GM12878 (cell line): ENCODE measurements around the gene UBE2QL1.

Source experiments
- CTCF ChIP-seq, 3 experiments: IDR thresholded peaks in 2 of 3; conservative IDR thresholded peaks in 1 of 3; 2 replicates each; pipeline ENCODE4 v1.5.1; 2011; ENCODE audit warnings: low read depth in 3 of 3, low read length in 3 of 3, mild to moderate bottlenecking in 3 of 3, control low read depth in 2 of 3, moderate library complexity in 2 of 3, inconsistent platforms in 1 of 3, mixed read lengths in 1 of 3; ENCODE audit not compliant: control insufficient read depth in 2 of 3, insufficient read depth in 1 of 3; ENCODE audit errors: extremely low read depth in 1 of 3
- EGR1 ChIP-seq, 2 experiments: IDR thresholded peaks; 1 replicate in 1 of 2; 2 replicates in 1 of 2; pipeline ENCODE4 v1.6.1; 2011 to 2012; ENCODE audit warnings: low read depth in 2 of 2, low read length in 2 of 2, borderline replicate concordance in 1 of 2, mild to moderate bottlenecking in 1 of 2, moderate library complexity in 1 of 2
- JUND ChIP-seq: IDR thresholded peaks from 2 replicates; pipeline ENCODE4 v1.6.1; 2012; ENCODE audit warnings: low read depth, mild to moderate bottlenecking, low read length, improper control_type of control experiment, moderate library complexity
- POLR2A ChIP-seq: IDR thresholded peaks from 2 replicates; pipeline ENCODE4 v1.6.1; 2011; ENCODE audit warnings: low read depth, mild to moderate bottlenecking, low read length
- REST ChIP-seq: IDR thresholded peaks from 2 replicates; pipeline ENCODE4 v1.6.1; 2012; ENCODE audit warnings: mild to moderate bottlenecking, low read depth, low read length
- USF2 ChIP-seq: IDR thresholded peaks from 2 replicates; pipeline ENCODE4 v1.6.1; 2011; ENCODE audit warnings: low read depth, low read length, improper control_type of control experiment, borderline replicate concordance
- TF ChIP-seq, protein P1 (sequence below): fragments of 150-350 bp; IDR thresholded peaks from 2 replicates; pipeline ENCODE4 v1.6.1; 2016; ENCODE audit warnings: low read depth, low read length

- no peak for TF ChIP-seq JUND
- no peak for TF ChIP-seq USF2
- TF ChIP-seq, protein P1, sequence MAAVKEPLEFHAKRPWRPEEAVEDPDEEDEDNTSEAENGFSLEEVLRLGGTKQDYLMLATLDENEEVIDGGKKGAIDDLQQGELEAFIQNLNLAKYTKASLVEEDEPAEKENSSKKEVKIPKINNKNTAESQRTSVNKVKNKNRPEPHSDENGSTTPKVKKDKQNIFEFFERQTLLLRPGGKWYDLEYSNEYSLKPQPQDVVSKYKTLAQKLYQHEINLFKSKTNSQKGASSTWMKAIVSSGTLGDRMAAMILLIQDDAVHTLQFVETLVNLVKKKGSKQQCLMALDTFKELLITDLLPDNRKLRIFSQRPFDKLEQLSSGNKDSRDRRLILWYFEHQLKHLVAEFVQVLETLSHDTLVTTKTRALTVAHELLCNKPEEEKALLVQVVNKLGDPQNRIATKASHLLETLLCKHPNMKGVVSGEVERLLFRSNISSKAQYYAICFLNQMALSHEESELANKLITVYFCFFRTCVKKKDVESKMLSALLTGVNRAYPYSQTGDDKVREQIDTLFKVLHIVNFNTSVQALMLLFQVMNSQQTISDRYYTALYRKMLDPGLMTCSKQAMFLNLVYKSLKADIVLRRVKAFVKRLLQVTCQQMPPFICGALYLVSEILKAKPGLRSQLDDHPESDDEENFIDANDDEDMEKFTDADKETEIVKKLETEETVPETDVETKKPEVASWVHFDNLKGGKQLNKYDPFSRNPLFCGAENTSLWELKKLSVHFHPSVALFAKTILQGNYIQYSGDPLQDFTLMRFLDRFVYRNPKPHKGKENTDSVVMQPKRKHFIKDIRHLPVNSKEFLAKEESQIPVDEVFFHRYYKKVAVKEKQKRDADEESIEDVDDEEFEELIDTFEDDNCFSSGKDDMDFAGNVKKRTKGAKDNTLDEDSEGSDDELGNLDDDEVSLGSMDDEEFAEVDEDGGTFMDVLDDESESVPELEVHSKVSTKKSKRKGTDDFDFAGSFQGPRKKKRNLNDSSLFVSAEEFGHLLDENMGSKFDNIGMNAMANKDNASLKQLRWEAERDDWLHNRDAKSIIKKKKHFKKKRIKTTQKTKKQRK, result no peak
- TF ChIP-seq POLR2A, result no peak
- no peak for TF ChIP-seq CTCF (IDR thresholded peaks at IDR 0.05 in 2 of 3, conservative IDR thresholded peaks at IDR 0.05 in 1 of 3; ENCODE audit: control insufficient read depth in 2 of 3, extremely low read depth in 1 of 3, insufficient read depth in 1 of 3, low read depth in 3 of 3, low read length in 3 of 3)
- TF ChIP-seq REST, result no peak
- TF ChIP-seq EGR1 (IDR thresholded peaks at IDR 0.05; ENCODE audit: borderline replicate concordance in 1 of 2, low read depth in 2 of 2, low read length in 2 of 2), result no peak
Measured at GRCh38 chr5:6458833-6459232, 10.2 kb downstream of the UBE2QL1 start.
